ENCODE measurements around the gene FAF2. TPM values are rescaled to one million over a fixed set of nuclear protein-coding genes. Genes with fewer than 3 reads are reported as not detected.

FAF2 gene
- total RNA-seq, 2 donors from 2014 or later, result 23.0 to 31.2 TPM

DNA sequence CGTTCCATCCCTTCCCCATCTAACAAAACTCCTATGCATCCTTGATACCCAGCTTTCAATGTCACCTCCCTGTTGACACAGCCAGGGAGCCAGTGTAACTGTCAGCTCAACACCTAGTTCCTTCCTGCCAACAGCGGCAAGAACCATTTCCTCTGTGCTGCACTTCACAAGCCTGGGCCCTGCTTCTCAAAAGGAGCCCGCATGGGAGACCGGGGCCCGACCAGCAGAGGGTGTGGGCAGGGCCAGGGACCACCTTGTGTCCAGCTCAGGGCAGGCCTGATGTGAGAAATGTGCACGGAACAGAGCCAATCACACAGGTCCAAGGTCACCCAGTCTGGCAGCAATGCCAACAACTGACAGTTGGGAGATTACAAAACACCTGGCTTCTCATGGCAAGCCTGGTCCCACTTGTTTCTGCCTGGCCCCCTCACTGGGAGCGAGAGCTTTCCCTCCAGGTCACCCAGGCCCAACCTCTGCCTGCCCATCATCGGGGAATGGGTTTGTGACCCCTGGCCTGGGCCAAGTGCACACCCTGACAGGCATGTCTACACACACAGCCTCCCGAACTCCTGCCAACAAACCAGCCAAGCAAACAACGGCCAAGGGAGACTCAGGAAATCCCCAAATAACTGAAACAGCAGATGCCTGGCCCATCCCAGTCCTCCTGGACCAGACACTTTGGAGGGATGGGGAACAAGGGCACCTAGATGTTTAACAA is 85.9 kb downstream of the FAF2 start:
- ATAC-seq (ENCODE audit: insufficient number of reproducible peaks, low FRiP score, low read depth) (no peak), DNase-seq (ENCODE audit: low spot score) (no peak)
- TF ChIP-seq, protein P1, sequence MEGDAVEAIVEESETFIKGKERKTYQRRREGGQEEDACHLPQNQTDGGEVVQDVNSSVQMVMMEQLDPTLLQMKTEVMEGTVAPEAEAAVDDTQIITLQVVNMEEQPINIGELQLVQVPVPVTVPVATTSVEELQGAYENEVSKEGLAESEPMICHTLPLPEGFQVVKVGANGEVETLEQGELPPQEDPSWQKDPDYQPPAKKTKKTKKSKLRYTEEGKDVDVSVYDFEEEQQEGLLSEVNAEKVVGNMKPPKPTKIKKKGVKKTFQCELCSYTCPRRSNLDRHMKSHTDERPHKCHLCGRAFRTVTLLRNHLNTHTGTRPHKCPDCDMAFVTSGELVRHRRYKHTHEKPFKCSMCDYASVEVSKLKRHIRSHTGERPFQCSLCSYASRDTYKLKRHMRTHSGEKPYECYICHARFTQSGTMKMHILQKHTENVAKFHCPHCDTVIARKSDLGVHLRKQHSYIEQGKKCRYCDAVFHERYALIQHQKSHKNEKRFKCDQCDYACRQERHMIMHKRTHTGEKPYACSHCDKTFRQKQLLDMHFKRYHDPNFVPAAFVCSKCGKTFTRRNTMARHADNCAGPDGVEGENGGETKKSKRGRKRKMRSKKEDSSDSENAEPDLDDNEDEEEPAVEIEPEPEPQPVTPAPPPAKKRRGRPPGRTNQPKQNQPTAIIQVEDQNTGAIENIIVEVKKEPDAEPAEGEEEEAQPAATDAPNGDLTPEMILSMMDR (IDR thresholded peaks at IDR 0.05), result no peak
- no peaks in the 10 kb centered on the region for H3K9me3 ChIP-seq
- peaks cover 32 to 41% of the 10 kb centered on the region in 2 donors for H3K4me1 ChIP-seq (ENCODE audit: control insufficient read depth in 1 of 2, low read depth in 2 of 2)
- H3K27me3 ChIP-seq (replicated peaks; ENCODE audit: insufficient read depth), result no peaks in the 10 kb centered on the region
- H3K27ac ChIP-seq, result no peak overlapping the region
- H3K36me3 ChIP-seq, result peaks cover 19% of the 10 kb centered on the region
- H3K4me3 ChIP-seq, result peak overlapping the region; percentile 13

DNA sequence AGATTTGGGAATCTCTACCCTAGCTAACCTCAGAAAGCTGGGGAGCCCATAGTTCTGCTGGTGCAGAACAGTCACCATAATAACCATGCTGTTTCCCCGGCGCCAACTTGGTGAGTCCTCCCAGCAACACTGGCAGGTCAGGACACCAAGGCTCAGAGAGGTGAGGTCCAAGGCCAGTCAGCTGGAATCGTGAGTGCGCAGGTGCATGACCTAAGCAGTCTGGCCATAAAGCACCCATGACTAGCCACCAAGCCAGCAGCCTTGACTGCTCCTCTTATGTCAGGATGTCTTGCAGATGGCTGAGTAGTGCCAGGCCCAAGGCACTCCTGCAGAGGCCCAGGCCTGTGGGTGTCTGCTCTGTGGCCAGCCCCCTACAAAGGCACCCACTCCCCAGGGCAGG is 86.5 kb downstream of the FAF2 start:
- Histone ChIP-seq H3K4me3 (peak overlapping the region; percentile 12), H3K27me3 (replicated peaks; ENCODE audit: insufficient read depth) (no peaks in the 10 kb centered on the region), H3K9me3 (no peaks in the 10 kb centered on the region), H3K36me3 (peaks cover 14% of the 10 kb centered on the region), H3K4me1 (ENCODE audit: control insufficient read depth in 1 of 2, low read depth in 2 of 2) (peaks cover 32 to 41% of the 10 kb centered on the region in 2 donors), H3K27ac (peak overlapping the region in 1 of 2 donors; percentile 91)
- DNase-seq (ENCODE audit: low spot score), result no peak
- TF ChIP-seq, protein P1 (IDR thresholded peaks at IDR 0.05), result no peak
- ATAC-seq (ENCODE audit: insufficient number of reproducible peaks, low FRiP score, low read depth), result no peak

DNA sequence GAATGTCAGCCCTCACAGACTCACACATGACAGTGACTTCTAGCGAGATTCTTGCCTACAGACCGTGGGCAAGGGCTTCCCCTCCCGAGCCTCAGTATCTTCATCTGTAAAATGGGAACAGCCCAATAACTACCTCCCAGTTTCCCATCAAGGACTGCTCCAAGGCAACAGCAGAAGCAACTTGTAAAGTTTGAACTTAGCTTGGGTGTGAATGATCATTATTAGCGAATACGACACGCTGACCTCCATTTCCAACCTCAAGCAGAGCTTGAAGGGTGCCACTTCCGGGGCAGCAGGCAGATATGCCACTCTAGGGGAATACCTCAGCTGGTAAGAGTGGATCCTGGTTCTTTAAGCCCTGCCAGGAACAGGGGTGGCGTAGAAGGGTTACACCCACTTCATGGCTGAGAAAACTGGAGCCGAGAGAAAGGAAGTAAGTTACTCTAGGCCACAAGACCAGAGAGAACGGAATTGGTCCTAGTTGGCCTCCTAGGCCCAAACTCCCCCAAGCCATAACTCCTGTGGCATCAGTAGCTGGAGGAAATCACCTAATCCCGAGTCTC is 87.0 kb downstream of the FAF2 start:
- Histone ChIP-seq H3K4me3 (peak overlapping the region; percentile 81), H3K36me3 (peaks cover 12% of the 10 kb centered on the region), H3K27me3 (replicated peaks; ENCODE audit: insufficient read depth) (no peaks in the 10 kb centered on the region), H3K9me3 (no peaks in the 10 kb centered on the region), H3K27ac (peak overlapping the region; percentile 91 to 95), H3K4me1 (ENCODE audit: control insufficient read depth in 1 of 2, low read depth in 2 of 2) (peaks cover 32 to 41% of the 10 kb centered on the region in 2 donors)
- DNase-seq (ENCODE audit: low spot score), result no peak
- TF ChIP-seq, protein P1 (IDR thresholded peaks at IDR 0.05), result no peak
- no peak for ATAC-seq (ENCODE audit: insufficient number of reproducible peaks, low FRiP score, low read depth)

DNA sequence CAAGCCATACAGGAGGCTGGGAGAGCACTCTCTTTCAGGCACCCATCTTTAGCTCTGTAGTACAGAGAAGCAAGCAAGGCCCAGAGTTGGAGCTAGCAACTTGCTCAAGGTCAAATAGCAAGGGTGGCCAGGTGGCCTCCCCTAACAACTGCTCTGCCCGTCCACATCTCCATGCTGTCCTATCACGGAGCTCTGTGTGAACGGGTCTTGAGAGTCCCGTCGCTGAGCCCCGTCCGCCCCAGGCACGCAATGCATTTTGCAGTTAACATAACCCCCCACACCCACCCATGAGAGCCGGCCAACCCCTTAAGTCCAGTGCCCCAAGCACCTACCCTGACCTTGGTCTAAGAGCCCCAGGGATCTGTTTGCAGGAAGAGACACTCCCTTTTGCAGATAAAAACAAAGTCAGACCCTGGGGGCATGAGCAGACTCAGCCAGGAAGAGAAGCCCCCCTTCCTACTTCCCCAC is 87.5 kb downstream of the FAF2 start:
- H3K27ac ChIP-seq, result peak overlapping the region; percentile 91 to 95
- no peaks in the 10 kb centered on the region for H3K27me3 ChIP-seq (replicated peaks; ENCODE audit: insufficient read depth)
- DNase-seq (ENCODE audit: low spot score), result no peak
- TF ChIP-seq, protein P1 (IDR thresholded peaks at IDR 0.05), result no peak
- H3K4me3 ChIP-seq, result peak overlapping the region; percentile 81
- H3K4me1 ChIP-seq (ENCODE audit: control insufficient read depth in 1 of 2, low read depth in 2 of 2), result peaks cover 32 to 41% of the 10 kb centered on the region in 2 donors
- peaks cover 9% of the 10 kb centered on the region for H3K36me3 ChIP-seq
- no peak for ATAC-seq (ENCODE audit: insufficient number of reproducible peaks, low FRiP score, low read depth)
- no peaks in the 10 kb centered on the region for H3K9me3 ChIP-seq

DNA sequence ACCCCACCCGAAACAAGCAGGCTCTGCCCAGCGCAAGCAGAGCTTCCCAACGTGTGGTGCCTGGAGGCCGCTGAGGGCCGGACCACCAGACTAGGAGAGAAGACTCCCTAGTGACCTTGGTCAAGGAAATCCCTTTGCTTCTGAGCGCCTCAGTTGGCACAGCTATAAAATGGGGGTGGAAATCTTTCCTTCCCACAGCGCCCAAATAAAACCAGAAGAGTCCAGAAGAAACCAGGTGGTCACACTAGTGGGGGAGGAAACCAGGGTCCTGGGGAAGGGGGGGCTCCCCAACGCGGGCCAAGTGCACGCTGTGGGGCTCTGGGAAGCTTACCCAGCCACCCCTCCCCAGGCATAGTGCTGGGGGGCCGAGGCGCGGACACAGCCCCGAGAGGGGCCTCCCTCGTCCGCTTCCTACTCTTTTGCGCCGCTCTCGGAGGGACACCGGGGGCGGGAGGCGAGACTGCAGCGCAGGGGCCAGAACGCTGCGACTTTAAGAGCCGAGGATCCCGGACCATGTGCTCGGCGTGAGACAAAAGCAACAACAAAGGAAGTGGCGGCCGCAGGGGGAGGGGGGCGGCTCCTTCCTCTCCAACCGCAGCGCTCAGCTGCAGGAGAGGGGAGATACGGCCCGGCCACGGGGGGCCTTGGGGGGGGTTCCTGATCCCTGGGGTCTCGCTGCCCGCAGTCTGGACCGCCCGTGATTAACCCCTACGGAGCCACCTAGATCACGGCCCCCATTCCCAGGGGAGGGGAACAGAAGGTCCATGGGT is 88.1 kb downstream of the FAF2 start:
- Histone ChIP-seq H3K4me3 (peak overlapping the region; percentile 81), H3K27ac (peak overlapping the region; percentile 91 to 95), H3K9me3 (no peaks in the 10 kb centered on the region), H3K4me1 (ENCODE audit: control insufficient read depth in 1 of 2, low read depth in 2 of 2) (peaks cover 32 to 41% of the 10 kb centered on the region in 2 donors), H3K27me3 (replicated peaks; ENCODE audit: insufficient read depth) (no peaks in the 10 kb centered on the region), H3K36me3 (peaks cover 4% of the 10 kb centered on the region)
- TF ChIP-seq, protein P1 (IDR thresholded peaks at IDR 0.05), result no peak
- DNase-seq (ENCODE audit: low spot score), result peak; percentile 53
- ATAC-seq (ENCODE audit: insufficient number of reproducible peaks, low FRiP score, low read depth), result no peak
